T-helper 1 cell (primary cell): Measurements from ENCODE around the gene ENPP6.

Source experiments
- DNase-seq, 5 donors: peaks; one replicate each; pipeline ENCODE4 v3.0.0-alpha.2; 2012 to 2020

Gene ENPP6

DNA sequence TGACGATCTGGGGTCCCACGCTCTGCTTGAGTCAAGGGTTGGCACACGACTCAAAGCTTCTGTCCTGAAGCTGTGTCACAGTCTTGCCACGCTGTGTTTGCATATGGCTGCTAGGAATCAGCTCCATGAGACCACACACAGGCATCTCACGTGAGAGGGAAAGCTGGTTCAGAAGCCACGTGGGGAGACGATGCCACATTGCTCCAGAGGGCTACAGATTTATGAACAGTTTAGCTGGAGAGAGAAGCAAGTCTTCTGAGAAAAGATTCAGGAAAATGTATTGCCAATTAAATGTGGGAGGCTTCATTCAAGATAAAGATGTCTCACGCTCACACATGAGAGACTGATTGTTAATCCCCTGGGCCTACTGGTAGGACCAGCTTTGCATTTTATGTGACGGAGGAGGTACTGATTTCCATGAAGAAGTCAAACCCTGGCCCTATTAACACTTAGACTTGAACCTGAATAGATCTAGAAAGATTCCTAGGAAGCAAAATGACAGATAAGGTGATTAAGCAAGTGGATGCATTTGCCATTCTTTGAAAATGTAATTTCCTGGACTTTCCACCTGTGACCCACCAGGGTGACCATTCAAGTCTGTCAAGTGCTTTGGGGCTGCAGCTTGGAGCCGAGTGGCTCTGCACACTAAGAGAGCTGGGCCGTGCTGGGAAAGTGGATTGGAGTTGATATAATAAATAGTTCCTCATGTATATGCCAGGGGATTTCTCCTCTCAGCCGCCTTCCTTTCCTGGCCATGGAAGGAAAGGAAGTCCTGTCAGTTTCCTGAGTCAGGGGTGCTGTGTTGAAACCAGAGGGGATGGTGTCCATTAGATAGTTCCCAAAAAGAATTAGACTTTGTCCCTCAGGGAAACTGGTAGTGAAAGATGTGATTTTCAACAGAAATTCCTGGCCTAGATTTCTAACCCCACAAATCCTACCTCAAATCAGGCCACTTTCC is 29.0 kb downstream of the ENPP6 start:
- no peak for DNase-seq

DNA sequence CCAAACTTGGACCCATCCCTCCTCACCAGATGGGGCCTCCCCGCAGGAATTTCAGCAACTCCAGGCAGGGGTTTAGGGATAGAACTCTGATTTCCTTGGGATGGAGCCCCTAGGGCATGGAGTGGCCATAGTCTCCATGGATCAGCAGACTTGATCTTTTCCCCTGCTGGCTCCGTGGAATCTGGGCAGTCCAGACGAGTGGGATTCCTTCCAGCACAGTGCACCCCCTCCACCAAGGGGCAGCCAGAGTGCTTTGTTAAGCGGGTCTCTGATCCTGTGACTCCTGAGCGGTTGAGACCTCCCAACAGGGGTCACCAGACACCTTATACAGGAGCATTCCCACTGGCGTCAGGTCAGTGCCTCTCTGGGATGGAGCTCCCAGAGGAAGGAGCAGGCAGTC is 40.4 kb downstream of the ENPP6 start:
- no peak for DNase-seq

DNA sequence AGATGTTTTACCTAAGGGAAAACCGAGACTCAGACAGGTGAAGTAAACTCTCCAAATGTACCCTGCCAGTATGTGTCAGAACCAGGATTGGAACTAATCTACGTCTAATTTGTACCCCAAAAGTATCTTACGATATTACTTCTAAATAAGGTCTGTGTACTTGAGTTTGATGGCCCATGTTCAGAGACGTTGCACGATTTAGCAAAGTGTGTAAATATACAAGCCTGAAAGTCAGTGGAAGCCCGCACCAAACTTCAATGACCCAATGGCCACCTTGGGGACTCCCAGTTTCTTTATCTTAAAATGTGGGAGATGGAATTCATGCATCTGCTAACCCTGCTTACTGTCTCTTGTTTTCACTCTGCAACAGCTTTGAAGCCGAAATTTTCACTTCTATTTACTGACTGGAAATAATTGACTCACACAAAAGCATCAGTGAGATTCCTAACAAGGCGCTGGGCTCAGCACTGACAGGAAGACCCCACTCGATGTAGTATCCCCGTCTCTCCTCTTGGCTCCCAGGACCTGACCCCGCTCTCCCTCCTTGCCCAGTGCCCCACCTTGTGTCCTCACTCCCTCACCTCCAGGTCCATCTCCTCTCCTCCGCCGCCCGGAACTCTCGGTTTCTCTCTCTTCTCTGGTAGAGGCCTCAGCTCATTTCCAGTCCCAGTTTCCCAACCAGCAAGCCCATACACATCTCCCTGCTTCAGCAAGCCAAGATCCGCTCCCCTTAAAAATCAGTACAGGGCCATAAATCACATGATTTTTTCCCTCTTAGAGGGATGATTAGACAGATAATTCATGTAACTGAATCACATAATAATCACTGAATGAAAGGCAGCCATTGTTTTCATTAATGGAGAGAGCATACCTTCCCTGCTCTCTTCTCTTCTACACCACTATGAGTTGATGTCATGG is 42.8 kb downstream of the ENPP6 start:
- DNase-seq, result no peak

DNA sequence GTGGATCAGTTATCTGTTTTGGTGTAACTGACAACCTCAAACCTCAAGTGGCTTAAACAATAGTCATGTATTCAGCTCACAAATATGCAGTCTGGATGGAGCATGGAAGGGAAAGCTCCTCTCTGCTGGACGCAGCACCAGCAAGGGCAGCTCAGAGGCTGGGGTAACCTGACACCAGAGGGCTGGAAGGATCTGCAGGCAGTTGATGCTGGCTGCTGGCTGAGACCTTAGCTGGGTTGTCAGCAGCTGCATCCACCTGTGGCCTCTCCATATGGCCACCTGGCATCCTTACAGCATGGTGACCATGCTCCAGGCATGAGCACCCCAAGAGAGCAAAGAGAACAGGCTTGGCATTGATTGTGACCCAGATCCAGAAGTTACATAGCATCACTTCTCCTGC is 46.7 kb downstream of the ENPP6 start:
- no peak for DNase-seq

DNA sequence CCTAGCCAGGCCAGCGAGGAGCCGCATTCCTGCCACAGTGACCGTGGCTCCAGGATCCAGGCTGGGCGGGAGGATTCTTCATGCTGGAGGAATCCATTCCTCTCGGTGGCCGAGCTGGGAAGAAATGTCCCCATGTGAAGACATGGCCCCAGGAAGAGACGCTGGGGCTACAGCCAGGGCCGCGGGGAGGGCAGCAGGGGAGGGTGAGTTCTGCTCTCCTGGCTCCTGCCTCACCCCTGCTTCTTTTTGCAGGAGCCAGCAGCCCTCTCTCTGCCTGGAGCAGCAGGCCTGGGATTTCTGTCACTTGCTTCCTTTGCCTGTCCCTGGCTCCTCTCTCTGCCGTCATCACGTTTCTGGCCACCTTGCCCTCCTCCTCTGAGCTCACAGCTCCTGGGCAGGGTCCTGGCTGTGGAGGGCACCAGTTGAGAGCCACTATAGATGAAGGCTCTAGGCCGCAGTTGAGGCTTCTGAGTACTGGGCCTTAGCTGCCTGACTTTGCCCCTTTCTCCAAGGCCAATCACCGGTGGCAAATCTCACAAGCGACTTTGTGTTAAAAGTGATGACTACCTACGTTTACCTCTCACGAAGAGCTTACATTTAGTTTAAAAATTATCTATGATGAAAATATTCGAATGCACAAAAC is 48.3 kb downstream of the ENPP6 start:
- DNase-seq, result no peak

DNA sequence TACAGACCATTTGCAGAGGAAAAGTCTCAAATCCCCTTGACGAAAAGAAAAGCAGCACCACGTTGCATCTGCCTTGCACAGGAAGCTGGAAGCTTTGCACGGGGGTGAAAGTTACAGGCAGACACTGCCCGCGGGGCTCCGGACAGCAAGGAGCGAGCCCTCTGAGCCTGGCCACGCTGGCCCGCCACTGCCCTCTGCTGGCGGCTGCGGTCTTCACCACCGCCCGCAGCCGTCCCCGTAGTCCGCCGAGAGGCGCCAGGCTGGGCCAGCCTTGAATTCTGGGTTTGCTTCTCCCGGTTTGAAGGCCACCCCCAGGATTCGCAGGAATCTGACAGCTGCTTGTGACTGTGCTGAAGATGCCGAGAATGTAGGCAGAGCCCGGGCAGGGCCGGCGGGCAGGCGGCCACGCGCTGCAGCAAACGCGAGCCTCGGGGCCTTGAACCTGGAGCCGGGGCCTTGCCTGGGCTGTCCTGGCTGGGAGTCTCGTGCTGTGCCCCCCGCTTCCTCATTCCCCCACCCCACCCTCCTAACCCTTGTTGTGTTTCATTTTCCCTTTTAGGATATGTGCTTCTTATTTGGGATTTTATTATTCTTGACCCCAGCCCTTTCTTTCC is 49.2 kb downstream of the ENPP6 start:
- peak in 4 of 5 donors; percentile 22 to 61 (median 32) for DNase-seq

DNA sequence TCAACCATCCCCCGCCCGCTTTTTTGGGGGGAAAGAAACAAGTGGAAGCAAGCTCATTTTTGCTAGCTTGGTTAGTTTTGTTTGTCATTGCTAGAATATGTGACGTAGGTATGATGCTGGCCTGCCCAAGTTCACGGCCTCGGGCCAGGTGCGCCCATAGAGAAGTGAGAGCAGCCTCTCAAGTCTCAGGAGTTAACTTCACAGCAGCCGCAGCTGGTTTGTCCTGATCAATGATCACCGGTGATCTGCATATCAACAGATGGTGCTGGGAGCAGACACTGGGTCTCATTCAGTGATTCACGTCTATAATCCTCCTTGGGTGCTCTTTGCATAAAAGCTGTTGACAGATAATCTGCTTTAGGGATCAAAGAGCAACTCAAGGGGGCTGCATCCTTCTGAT is 50.1 kb downstream of the ENPP6 start:
- no peak for DNase-seq

DNA sequence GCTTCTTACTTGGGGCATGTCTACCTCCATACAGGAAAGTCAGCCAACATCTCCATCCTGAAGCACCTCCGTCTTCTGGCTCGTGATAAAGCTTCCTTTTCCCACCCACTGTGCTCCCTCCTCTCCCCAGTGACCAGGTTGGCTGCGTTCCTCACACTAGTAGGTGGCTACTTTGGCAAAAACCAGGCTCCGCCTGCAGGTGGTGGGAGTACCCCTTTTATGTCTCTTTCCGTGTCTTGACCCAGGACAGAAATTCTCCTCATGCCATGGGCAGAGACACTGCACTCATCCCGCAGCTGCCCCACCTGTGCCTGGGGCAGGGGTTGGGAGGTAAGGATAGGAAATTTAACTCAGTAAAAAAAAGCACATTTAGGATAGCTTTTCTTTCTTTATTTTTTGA is 50.9 kb downstream of the ENPP6 start:
- DNase-seq, result no peak

DNA sequence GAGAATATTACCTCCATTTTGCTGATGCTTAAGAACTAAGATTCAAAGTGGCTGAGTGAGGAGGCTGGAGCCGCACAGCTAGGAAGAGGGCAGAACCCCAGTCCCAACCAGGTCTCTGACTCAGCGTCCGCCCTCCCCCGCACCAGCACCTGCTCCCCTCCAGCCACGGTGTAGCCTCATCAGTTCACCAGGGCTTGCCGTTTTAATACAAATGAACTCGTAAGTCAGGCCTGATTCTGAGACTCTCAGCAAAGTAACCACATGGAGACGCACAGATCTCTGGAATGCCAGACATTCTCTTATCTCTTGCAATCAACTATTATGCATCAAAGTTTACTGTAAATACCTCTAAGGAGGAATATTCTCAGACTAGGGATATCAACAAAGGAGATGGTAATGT is 52.4 kb downstream of the ENPP6 start:
- no peak for DNase-seq

DNA sequence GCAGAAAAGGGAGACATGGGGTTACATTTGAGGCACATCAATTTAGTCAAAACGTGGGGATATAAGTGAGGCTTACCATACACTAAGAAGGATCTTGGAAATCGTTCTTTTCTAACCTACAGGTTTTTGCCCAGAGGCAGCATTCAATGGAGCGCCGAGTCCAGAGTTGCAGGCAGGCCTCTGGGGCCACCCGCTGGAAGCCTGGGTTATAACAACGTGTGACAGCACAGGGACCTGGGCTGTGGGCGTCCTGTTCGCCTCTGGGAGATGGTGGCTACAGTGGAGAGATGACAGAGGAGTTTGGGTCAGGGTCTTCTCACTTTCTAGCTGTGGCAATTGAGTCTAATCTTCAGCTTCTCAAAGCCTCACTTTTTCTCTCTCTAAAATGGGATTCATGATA is 53.9 kb downstream of the ENPP6 start:
- peak in 1 of 5 donors; percentile 25 for DNase-seq

DNA sequence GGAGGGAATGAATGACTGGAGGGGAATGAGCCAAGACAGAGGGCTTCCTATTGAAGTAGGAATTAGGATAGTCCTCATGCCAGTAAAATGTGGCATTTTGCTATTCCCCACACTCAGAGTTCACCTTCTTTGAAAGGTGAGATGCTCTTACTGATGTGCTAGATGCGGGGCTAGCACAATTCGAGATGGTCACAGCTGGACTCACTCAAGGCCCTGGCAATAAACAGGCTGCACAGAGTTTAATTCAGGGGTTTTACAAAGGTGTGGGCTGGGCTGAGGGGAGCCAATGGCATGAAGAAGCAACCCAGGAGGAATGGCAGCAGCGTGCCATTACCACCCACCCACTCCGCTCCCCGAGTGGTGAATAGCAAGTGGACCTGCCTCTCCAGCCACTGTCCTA is 55.1 kb downstream of the ENPP6 start:
- DNase-seq, result no peak

DNA sequence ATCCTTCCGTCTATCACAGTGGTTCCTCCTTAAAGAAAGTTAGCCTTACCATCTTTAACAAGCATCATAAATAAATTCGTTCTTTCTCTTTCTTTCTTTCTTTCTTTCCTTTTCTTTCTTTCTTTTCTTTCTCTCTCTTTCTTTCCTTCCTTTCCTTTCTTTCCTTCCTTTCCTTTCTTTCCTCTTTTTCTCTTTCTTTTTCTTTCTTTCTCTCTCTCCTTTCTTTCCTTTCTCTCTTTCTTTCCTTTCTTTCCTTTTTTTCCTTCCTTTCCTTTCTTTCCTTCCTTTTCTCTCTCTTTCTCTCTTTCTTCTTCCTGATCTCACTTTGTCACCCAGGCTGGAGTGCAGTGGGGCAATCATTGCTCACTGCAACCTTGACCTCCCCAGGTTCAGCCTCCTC is 60.4 kb downstream of the ENPP6 start:
- DNase-seq, result no peak

DNA sequence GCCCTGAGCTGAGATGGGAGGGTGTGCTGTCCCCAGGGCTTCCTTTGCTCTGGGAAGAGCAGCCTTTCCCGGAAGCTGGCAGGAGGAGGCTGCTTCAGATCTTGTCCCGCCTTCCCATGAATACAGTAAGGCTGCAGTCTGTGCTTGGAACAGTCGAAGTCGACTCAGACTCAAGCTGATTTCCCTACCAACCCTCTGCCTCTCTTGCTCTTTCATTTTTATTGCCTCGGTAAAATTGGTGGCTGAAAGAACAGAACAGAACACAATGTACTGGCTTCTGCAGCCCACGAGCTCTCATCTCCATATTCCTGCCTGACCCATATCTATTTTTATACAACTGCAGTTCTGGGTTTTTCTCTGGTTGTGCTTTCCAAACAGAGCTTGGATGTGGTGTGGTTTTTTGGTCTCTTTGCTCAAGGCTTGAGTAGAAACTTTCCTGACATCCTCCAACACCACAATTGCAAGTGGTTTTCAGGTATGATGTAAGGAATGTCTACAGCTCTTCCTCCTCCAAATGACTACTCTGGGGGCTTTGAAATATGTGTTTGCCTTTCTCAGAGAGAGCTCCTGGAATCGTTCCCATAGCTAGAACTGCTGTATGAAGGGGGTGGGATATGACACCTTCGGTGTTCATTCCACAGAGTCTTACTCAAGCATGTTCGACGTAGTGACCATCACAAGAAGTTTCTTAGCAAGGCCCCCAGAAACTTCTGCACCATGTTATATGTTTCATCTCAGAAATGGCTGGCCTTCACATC is 61.3 kb downstream of the ENPP6 start:
- DNase-seq, result no peak

DNA sequence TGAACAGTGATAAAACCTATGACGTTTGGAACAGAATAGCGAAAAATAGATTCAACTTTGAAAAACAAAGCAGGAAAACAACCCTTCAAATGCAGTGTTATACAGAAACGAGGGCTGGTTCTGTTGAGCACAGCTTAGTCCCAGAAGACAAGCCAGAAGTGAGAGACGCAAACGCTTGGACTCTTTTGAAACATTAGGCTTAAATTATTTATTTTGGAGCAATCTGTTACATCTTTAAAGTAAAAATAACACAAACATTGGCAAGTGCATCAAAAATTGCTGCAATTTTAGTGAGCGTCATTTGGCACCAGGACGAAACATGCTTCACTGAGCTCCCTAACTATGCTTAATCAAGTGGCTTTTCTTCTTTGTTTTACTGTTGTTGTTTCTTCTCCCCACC is 63.5 kb downstream of the ENPP6 start:
- no peak for DNase-seq

DNA sequence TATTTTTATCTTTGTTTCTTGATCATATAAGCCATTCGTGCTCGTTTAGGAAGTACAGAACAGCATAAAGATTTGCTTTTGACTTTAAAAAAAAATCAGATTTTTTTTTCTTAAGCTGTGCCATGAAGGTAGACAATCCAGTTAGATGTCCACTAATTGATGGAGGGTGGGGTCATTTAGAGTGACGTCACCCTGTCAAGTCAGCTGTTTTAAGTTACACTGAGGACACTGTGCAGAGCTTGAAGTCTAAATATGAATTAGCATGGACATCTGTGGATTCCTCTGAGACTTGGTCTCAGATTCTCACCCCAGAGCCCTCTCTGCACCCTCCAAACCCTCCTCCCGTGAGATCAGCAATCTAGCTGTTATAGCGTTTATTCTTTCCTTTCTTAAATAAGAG is 63.9 kb downstream of the ENPP6 start:
- no peak for DNase-seq

DNA sequence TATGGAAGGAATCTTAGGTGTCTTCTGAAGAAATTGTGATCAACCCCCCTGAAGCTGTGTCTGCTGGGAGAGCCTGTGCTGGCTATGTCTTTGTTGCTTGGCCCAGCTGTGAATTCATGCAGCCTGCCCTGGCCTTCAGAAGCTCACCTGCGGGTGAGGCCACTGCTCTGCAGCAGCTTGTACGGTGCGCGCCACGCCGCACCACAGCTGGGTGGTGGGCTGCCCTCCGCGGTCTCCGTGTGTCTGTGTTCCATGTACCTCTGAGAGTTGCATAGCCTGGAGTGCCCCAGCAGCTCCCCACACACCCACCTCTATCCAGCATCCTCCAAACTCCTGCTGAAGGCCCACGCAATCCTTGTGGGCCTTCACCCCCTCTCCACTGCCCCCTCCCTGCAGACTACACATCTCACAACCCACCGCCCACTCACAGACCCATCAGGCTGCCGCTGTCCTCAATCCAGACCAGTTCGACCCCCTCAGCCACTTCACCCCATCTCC is 65.6 kb downstream of the ENPP6 start:
- DNase-seq, result no peak

DNA sequence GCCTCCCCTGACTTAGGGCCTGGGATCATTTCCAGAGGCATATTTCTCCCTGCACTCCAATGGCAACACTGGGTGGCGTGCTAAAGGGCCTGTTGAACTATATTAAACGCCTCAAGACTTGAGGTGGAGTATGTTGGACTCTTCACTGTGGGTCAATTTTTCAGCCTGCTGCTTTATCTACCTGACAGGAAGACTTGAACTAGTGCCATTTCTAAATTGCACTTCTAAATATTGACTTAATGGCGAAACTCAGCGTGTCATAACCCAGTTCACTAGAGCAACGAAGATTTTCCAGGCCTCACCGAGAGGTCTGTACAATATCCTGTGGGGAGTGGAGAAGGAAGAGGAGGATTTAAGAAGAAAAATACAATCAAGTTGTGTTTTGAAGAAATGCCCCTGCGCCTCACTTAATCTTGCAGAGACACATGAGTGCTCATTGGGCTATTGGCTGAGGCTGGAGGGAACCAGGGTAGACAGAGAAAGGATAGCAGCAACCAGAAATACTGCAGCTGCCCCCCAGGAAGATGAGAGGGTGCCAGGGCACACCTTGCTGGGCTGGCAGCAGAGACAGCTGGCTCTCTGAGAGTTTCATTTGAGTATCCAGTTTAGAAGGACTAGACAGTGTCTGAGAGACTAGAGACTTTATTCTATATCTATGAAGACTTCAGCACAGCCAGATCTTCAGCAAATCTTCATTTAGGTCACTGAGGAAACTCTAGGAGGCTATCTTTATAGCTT is 67.4 kb downstream of the ENPP6 start:
- no peak for DNase-seq

DNA sequence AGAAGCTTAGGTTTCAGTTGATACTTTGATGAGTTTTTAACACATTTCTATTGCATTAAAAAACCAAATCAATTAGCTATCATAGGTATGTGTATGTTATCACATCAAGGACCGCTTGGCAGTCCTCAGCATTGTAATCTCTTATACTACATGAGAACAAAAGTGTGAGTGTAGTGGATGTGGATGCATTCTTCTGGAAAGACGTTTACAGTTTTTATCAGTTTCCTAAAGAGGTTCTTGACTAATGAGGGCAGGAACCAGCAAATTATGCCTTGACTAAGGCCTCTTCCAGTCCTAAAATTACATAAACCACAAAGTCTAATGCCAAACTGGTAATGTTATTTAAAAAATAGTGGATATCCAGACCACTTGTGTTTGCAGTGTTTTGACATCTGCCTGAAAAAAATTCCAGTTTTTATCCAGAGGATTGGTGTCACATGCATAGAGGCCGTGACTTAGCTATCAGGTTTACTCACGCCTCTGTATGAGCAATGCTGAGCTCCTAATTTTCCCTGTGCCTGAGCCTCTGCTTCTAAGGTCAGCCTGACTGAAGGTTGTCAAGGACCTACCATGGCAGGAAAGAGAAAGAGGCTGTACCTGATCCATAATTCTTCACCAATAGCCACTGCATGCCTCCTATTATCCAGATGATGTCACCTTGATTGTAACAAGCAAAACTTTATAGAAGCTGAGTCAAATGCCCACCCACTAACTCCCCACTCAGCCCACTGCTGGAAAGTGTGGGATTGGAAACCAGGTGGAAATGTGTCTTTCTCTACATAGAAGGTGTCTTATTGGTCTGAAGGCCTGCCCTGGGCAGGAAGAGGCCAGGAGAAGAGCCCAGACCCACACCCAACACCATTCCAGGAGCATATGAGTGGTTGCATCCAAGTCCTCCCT is 68.7 kb downstream of the ENPP6 start:
- no peak for DNase-seq

DNA sequence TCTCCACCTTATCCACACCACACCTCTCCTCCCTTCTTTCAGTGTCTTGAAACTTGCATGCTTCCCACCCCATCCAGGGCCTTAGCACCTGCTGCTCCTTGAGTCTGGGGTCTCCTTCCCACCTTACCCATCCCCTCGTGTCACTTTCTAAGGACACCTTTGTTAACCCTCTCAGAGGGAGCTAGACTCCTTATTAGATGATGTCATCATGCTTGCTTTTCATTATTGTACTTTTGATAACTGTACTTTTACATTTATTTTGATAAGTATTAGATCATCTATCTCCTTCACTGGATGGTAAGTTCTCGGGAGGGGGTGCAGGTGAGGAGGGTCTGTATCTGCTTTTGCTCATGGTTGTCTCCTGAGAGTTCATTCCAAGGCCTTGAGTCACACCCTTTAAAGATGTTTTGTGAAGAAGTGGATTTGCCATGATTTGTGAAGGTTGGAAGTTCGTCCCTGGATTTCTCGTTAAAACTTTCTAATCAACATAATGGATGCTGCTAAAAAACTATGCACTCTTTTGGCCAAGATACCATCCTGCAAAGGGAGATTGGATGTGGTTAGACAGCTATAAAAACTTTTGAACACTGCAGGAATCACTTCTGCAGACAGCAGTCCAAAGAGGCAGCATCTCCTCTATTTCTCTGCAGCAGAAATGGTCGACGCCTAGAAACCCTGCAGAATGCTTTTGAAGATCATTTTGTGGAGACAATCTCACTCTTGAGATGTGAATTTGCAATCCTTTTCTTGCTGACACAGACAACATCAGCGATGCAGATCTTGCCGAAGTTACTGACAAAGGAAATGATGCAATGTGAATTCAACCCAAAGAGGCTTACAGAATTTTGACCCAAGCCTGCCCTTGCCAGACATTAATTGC is 69.6 kb downstream of the ENPP6 start:
- peak in 1 of 5 donors; percentile 81 for DNase-seq
